Hepatocyte (in vitro differentiated cells): Measurements from ENCODE around the gene SLC25A13.

Experiments used
- CTCF ChIP-seq: fragments of 200-600 bp; sonication (generic); IDR thresholded peaks from 2 replicates; pipeline ENCODE4 v1.5.1; 2016; ENCODE audit warnings: antibody characterized with exemption, mild to moderate bottlenecking; ENCODE audit not compliant: poor library complexity
- EZH2 ChIP-seq: fragments of 200-600 bp; sonication (generic); IDR thresholded peaks from 2 replicates; pipeline ENCODE4 v1.6.1; 2016; ENCODE audit warnings: antibody characterized with exemption, mild to moderate bottlenecking, borderline replicate concordance
- EZH2phosphoT487 ChIP-seq: fragments of 200-600 bp; sonication (generic); IDR thresholded peaks from one replicate; pipeline ENCODE4 v1.6.1; 2018; ENCODE audit warnings: antibody characterized with exemption, mild to moderate bottlenecking, low read depth, moderate library complexity; ENCODE audit not compliant: unreplicated experiment, severe bottlenecking

- TF ChIP-seq CTCF (no peak), EZH2phosphoT487 (no peak), EZH2 (no peak)
Measured at GRCh38 chr7:96244244-96244991, 77.5 kb downstream of the SLC25A13 start.
